Measurements from ENCODE around the gene EPSTI1. TPM values are rescaled to one million over a fixed set of nuclear protein-coding genes. Genes with fewer than 3 reads are reported as not detected.

The EPSTI1 gene
- total RNA-seq, 1 experiment from 2014 or later = 1.9 TPM

- H3K9me2 ChIP-seq (replicated peaks; ENCODE audit: low read length) = no peaks in the 10 kb centered on the region
- DNase-seq = no peak
- H3K79me2 ChIP-seq (ENCODE audit: low read length) = no peaks in the 10 kb centered on the region
- ChIA-PET CTCF (no interaction called here), POLR2A (ENCODE audit: unreplicated experiment) (no interaction called here)
- no peaks in the 10 kb centered on the region for H3F3A ChIP-seq (ENCODE audit: low read length, unreplicated experiment)
- H3K9ac ChIP-seq (ENCODE audit: low read length) = no peak overlapping the region
- H4K20me1 ChIP-seq (ENCODE audit: low read length) = no peaks in the 10 kb centered on the region
- no TSS peak for BruUV-seq (replicated peaks)
- no peak for TF ChIP-seq CTCF (conservative IDR thresholded peaks at IDR 0.05; ENCODE audit: low read depth, low read length)
- TF ChIP-seq EZH2phosphoT487 (IDR thresholded peaks at IDR 0.05; ENCODE audit: borderline replicate concordance, low read length) = no peak
- TF ChIP-seq EZH2 (IDR thresholded peaks at IDR 0.05; ENCODE audit: low read length, unreplicated experiment) = no peak
- no peaks in the 10 kb centered on the region for H3K27me3 ChIP-seq (ENCODE audit: low read length)
- H3K9me3 ChIP-seq (ENCODE audit: low read length) = no peaks in the 10 kb centered on the region
- intact Hi-C loops (cut with micrococcal nuclease) = no loop called here
- H3K27ac ChIP-seq (ENCODE audit: low read length) = no peak overlapping the region
- no peak overlapping the region for H3K4me3 ChIP-seq (ENCODE audit: low read length)
- no peak for ATAC-seq
- no peaks in the 10 kb centered on the region for H3K4me1 ChIP-seq (ENCODE audit: insufficient read depth, low read length)
- H3K36me3 ChIP-seq (ENCODE audit: low read depth, low read length) = no peaks in the 10 kb centered on the region
- H2AFZ ChIP-seq (ENCODE audit: low read length) = no peak overlapping the region
- no peak overlapping the region for H3K4me2 ChIP-seq (ENCODE audit: low read length)
These were observed 85.8 kb downstream of the EPSTI1 start for GRCh38 chr13:42906257-42906656.

- no peak overlapping the region for H2AFZ ChIP-seq (ENCODE audit: low read length)
- no peak for ATAC-seq
- H3K27me3 ChIP-seq (ENCODE audit: low read length) = no peaks in the 10 kb centered on the region
- ChIA-PET CTCF (no interaction called here), POLR2A (ENCODE audit: unreplicated experiment) (no interaction called here)
- H3K9me3 ChIP-seq (ENCODE audit: low read length) = no peaks in the 10 kb centered on the region
- H3K9me2 ChIP-seq (replicated peaks; ENCODE audit: low read length) = no peaks in the 10 kb centered on the region
- no peak overlapping the region for H3K9ac ChIP-seq (ENCODE audit: low read length)
- no peak for DNase-seq
- H3K4me2 ChIP-seq (ENCODE audit: low read length) = no peak overlapping the region
- H3F3A ChIP-seq (ENCODE audit: low read length, unreplicated experiment) = no peaks in the 10 kb centered on the region
- TF ChIP-seq CTCF (conservative IDR thresholded peaks at IDR 0.05; ENCODE audit: low read depth, low read length) (no peak), EZH2 (IDR thresholded peaks at IDR 0.05; ENCODE audit: low read length, unreplicated experiment) (no peak), EZH2phosphoT487 (IDR thresholded peaks at IDR 0.05; ENCODE audit: borderline replicate concordance, low read length) (no peak)
- H3K27ac ChIP-seq (ENCODE audit: low read length) = no peak overlapping the region
- H3K4me3 ChIP-seq (ENCODE audit: low read length) = no peak overlapping the region
- BruUV-seq (replicated peaks) = no TSS peak
- no peaks in the 10 kb centered on the region for H3K4me1 ChIP-seq (ENCODE audit: insufficient read depth, low read length)
- H4K20me1 ChIP-seq (ENCODE audit: low read length) = no peaks in the 10 kb centered on the region
- no peaks in the 10 kb centered on the region for H3K36me3 ChIP-seq (ENCODE audit: low read depth, low read length)
- intact Hi-C loops (cut with micrococcal nuclease) = no loop called here
- no peaks in the 10 kb centered on the region for H3K79me2 ChIP-seq (ENCODE audit: low read length)
These were observed 86.5 kb downstream of the EPSTI1 start for GRCh38 chr13:42905579-42905978.

GRCh38 chr13:42899266-42899665 lies 92.8 kb downstream of the EPSTI1 start:
- Histone ChIP-seq H3K79me2 (ENCODE audit: low read length) (no peaks in the 10 kb centered on the region), H2AFZ (ENCODE audit: low read length) (no peak overlapping the region), H3K4me2 (ENCODE audit: low read length) (no peak overlapping the region), H3K27ac (ENCODE audit: low read length) (no peak overlapping the region), H3K9ac (ENCODE audit: low read length) (no peak overlapping the region), H3K9me3 (ENCODE audit: low read length) (no peaks in the 10 kb centered on the region), H3K4me1 (ENCODE audit: insufficient read depth, low read length) (peaks cover 10% of the 10 kb centered on the region), H4K20me1 (ENCODE audit: low read length) (no peaks in the 10 kb centered on the region), H3K4me3 (ENCODE audit: low read length) (no peak overlapping the region), H3K36me3 (ENCODE audit: low read depth, low read length) (no peaks in the 10 kb centered on the region), H3K9me2 (replicated peaks; ENCODE audit: low read length) (no peaks in the 10 kb centered on the region), H3K27me3 (ENCODE audit: low read length) (no peaks in the 10 kb centered on the region), H3F3A (ENCODE audit: low read length, unreplicated experiment) (no peaks in the 10 kb centered on the region)
- intact Hi-C loops (cut with micrococcal nuclease) = loop anchor here (10.0 kb wide), 1 partner anchor 906 kb away; no protein-coding TSS in a partner anchor
- no peak for ATAC-seq
- TF ChIP-seq EZH2 (IDR thresholded peaks at IDR 0.05; ENCODE audit: low read length, unreplicated experiment) = no peak
- no peak for TF ChIP-seq CTCF (conservative IDR thresholded peaks at IDR 0.05; ENCODE audit: low read depth, low read length)
- TF ChIP-seq EZH2phosphoT487 (IDR thresholded peaks at IDR 0.05; ENCODE audit: borderline replicate concordance, low read length) = no peak
- no peak for DNase-seq
- POLR2A ChIA-PET (ENCODE audit: unreplicated experiment) = no interaction called here
- no TSS peak for BruUV-seq (replicated peaks)
- CTCF ChIA-PET = no interaction called here

Measured in PC-3 (cell line).